Lower lobe of right lung (tissue), 2 donors: Measurements from ENCODE around the gene GSC2. TPM values are rescaled to one million over a fixed set of nuclear protein-coding genes. Genes with fewer than 3 reads are reported as not detected.

Source experiments
- ATAC-seq, 2 donors: fragments of 200-7000 bp; cut with Tn5 transposase; one replicate each; pipeline ENCODE4 v1.9.1; 2020 to 2022; ENCODE audit warnings: mild to moderate bottlenecking in 2 of 2, moderate library complexity in 2 of 2
- DNase-seq: peaks from one replicate; pipeline ENCODE4 v3.0.0-alpha.2; 2020
- H3K27ac ChIP-seq: fragments of 200-600 bp; one replicate; pipeline ENCODE4 v1.8.0; 2022
- H3K27me3 ChIP-seq: fragments of 200-600 bp; one replicate; pipeline ENCODE4 v1.8.0; 2022; ENCODE audit warnings: low read depth
- H3K36me3 ChIP-seq: fragments of 200-600 bp; one replicate; pipeline ENCODE4 v1.8.0; 2022; ENCODE audit warnings: mild to moderate bottlenecking
- H3K4me1 ChIP-seq: fragments of 200-600 bp; one replicate; pipeline ENCODE4 v1.8.0; 2022
- H3K4me3 ChIP-seq: fragments of 200-600 bp; one replicate; pipeline ENCODE4 v1.8.0; 2022; ENCODE audit warnings: mild to moderate bottlenecking
- H3K9me3 ChIP-seq: fragments of 200-600 bp; one replicate; pipeline ENCODE4 v1.8.0; 2022
- CTCF ChIP-seq: fragments of 200-600 bp; IDR thresholded peaks from one replicate; pipeline ENCODE4 v1.8.0; 2022; ENCODE audit warnings: antibody characterized with exemption, mild to moderate bottlenecking
- intact Hi-C: fragments of 100-400 bp; cut with DNase I; formaldehyde crosslinking; loops from one replicate; pipeline ENCODE4 v1.11.0; 2022
- total RNA-seq: library from RNA; stranded (reverse); fragmentation: NEBNext Ultra II Directional; extraction: Animal tissue kit (Norgen Biotek cat#: 25700); gene quantifications from one replicate; pipeline ENCODE4 v1.2.1, GENCODE V29; 2021
- donor health status: DM: no; HTN: yes; CAD: no; lungs with severe emphysema.

The GSC2 gene
- total RNA-seq, 1 donor from 2014 or later = not detected

DNA sequence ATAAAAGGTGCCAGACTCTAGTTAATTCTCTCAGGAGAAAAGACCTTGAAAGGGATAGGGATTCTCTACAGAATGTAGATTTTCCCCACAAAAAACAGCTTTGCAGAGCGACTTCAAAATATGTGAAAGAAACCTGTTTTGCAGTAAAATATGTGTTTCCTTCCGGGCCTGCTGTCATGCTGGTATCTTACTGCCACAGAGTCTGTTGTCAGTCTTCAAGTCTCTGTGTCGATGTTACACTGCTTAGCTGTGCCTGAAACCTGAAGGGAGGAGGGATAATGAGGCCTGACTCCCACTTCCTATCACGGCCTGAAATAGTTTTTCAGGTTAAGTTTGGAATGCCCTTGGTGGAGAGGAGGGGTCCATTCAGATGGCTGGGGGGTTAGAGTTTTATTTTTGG is 26.2 kb downstream of the GSC2 start:
- Histone ChIP-seq H3K36me3 (no peaks in the 10 kb centered on the region), H3K27me3 (no peaks in the 10 kb centered on the region), H3K4me1 (peaks cover 30% of the 10 kb centered on the region), H3K4me3 (no peak overlapping the region), H3K9me3 (no peaks in the 10 kb centered on the region), H3K27ac (no peak overlapping the region)
- ATAC-seq = no peak
- no peak for DNase-seq
- TF ChIP-seq CTCF = no peak
- intact Hi-C loops = no loop called here

DNA sequence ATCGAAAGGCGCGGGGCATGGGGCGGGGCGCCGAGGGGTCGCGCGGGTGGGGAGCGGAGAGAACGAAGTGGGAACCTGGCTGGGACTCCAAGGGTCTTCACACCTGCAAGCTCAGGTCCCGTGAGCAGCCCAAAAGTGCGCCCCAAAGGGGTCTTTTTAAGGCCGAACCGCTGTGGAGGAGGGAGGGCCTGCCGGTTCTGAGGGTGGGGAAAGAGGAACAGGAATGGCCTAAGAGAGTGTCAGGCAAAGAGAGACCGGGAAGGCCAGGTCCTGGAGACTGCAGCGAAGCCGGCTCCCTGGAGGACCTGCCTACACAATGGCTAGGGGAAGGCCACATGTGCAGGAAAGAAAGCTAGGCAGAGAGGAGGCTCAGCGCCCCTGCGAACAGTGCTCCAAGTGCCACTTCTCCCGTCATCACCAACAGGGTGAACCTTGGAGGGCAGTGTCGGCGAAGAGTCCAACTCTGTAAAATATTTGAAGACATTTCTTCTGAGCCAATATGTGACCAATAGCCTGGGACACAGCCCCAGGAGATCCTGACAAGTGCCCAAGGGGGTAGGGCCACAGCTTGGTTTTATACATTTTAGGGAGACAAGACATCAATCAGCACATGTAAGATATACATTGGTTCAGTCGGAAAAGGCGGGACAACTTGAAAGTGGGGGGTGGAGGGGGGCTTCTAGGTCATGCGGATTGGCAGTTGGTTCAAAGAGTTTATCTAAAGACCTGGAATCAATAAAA is 27.2 kb downstream of the GSC2 start:
- ATAC-seq = peak; percentile 30 to 43
- peaks cover 9% of the 10 kb centered on the region for H3K36me3 ChIP-seq
- intact Hi-C loops = no loop called here
- H3K27me3 ChIP-seq = no peaks in the 10 kb centered on the region
- peak overlapping the region; percentile 95 for H3K27ac ChIP-seq
- peak overlapping the region; percentile 68 for H3K4me3 ChIP-seq
- no peaks in the 10 kb centered on the region for H3K9me3 ChIP-seq
- no peak for TF ChIP-seq CTCF
- no peak for DNase-seq
- peaks cover 40% of the 10 kb centered on the region for H3K4me1 ChIP-seq

DNA sequence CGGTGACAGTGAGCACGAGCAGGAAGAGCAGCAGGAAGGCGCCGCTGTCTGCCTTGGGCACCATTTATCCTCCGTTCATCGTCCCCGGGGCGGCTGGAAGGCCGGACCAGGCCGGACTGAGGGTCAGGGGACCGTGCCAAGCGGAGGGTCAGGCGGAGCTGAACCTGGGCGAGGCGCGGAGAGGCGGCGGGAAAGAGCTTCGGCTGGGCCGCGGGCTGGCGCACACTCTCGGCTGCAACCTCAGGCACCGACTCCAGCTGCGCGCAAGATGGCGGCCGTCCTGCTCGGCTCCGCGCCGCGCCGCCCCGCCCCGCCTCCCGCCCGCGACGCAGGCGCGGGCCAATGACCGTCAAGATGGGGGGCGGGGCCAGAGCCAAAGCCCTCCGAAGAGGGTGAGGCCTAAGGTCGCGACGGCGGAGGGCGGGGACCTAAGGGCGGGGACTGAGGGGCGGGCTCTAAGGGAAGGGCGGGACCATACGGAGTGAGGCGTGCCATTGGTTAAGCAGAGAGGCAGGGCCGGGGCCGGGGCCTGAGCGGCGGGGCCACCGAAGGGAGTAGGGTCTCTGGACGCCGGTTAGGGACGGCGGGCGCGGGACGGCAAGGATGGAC is 27.8 kb downstream of the GSC2 start, which contains the start of gene DGCR2:
Gene DGCR2 (minus strand): TSS at position 270 of the 609 bp plus-strand sequence. CDS start 206 bp downstream, at position 64.
- DNase-seq (peak; percentile 97), ATAC-seq (peak; percentile 97 to 98)
- peak within 1 kb of the TSS; percentile 68 for H3K4me3 ChIP-seq
- intact Hi-C loops = no loop called here
- H3K9me3 ChIP-seq = no peaks in the 10 kb centered on the region
- peak within 1 kb of the TSS; percentile 95 for H3K27ac ChIP-seq
- TF ChIP-seq CTCF = no peak
- H3K27me3 ChIP-seq = no peaks in the 10 kb centered on the region
- peaks cover 10% of the 10 kb centered on the region for H3K36me3 ChIP-seq
- H3K4me1 ChIP-seq = peaks cover 45% of the 10 kb centered on the region

GRCh38 chr22:19121631-19122142 is 28.4 kb downstream of the GSC2 start:
- no peak for TF ChIP-seq CTCF
- H3K4me1 ChIP-seq = peaks cover 51% of the 10 kb centered on the region

GRCh38 chr22:19120829-19121630 is 29.1 kb downstream of the GSC2 start:
- ATAC-seq (peak; percentile 64 to 76), DNase-seq (peak; percentile 76)
- Histone ChIP-seq H3K27ac (peak overlapping the region; percentile 95), H3K4me1 (peaks cover 57% of the 10 kb centered on the region), H3K36me3 (peaks cover 10% of the 10 kb centered on the region), H3K4me3 (peak overlapping the region; percentile 68), H3K9me3 (no peaks in the 10 kb centered on the region), H3K27me3 (no peaks in the 10 kb centered on the region)
- no peak for TF ChIP-seq CTCF
- intact Hi-C loops = no loop called here

More at GRCh38 chr22:19121631-19122142, 28.4 kb downstream of the GSC2 start:
- Histone ChIP-seq H3K4me3 (peak overlapping the region; percentile 68), H3K27me3 (no peaks in the 10 kb centered on the region), H3K9me3 (no peaks in the 10 kb centered on the region), H3K27ac (peak overlapping the region; percentile 95), H3K36me3 (peaks cover 10% of the 10 kb centered on the region)
- peak; percentile 76 for DNase-seq
- ATAC-seq = peak; percentile 56 to 66
- intact Hi-C loops = no loop called here
